Spleen (tissue), 7 donors: Measurements from ENCODE around the gene MICAL3.

Experiments used
- CTCF ChIP-seq, 11 experiments: fragments of 200-600 bp in 7 of 11; fragments of 450-650 bp in 4 of 11; sonication (generic) in 4 of 11; IDR thresholded peaks in 8 of 11; conservative IDR thresholded peaks in 3 of 11; 1 replicate in 7 of 11; 2 replicates in 4 of 11; pipeline versions ENCODE4 v1.4.0 to v1.8.0; 2016 to 2021; ENCODE audit warnings: antibody characterized with exemption in 11 of 11, inconsistent platforms in 4 of 11, mild to moderate bottlenecking in 1 of 11
- POLR2A ChIP-seq, 3 donors: fragments of 450-650 bp; IDR thresholded peaks; one replicate each; pipeline ENCODE4 v1.5.1; 2017; ENCODE audit warnings: antibody characterized with exemption in 3 of 3, mild to moderate bottlenecking in 1 of 3
- donor health status: DM: no; HTN: no; CAD: no; lungs with moderate emphysema.
- donor health status: DM: no; HTN: no; CAD: no.
- donor health status: DM: no; HTN: no; CAD: no.

GRCh38 chr22:17903564-17904295 lies 120.6 kb downstream of the MICAL3 start:
- TF ChIP-seq CTCF (IDR thresholded peaks at IDR 0.05 in 8 of 11, conservative IDR thresholded peaks at IDR 0.05 in 3 of 11) (no peak), POLR2A (IDR thresholded peaks at IDR 0.05) (no peak)
